WTC11 (cell line): ENCODE data around the gene NRROS. TPM values are rescaled to one million over a fixed set of nuclear protein-coding genes. Genes with fewer than 3 reads are reported as not detected.

Experiments used
- ATAC-seq: fragments of 200-7000 bp; cut with Tn5 transposase; 2 replicates; pipeline ENCODE4 v1.10.0; 2021; ENCODE audit warnings: mild to moderate bottlenecking, moderate library complexity
- CTCF ChIA-PET: fragments of 300-600 bp; sonication (Branson Sonifier 250); formaldehyde crosslinking; loops from one replicate; lab custom pipeline; 2021; ENCODE audit warnings: antibody characterized with exemption; lab: Charles Lee
- POLR2A ChIA-PET: fragments of 350-600 bp; sonication (Branson Sonifier 250); formaldehyde crosslinking; loops from one replicate; lab custom pipeline; 2021; ENCODE audit warnings: antibody characterized with exemption; lab: Charles Lee
- DNase-seq: peaks from one replicate; pipeline ENCODE4 v3.0.0; 2021; ENCODE audit warnings: low spot score
- H3K27ac Mint-ChIP-seq: 2 replicates; pipeline ENCODE4 v1.8.0; 2021; ENCODE audit warnings: mixed read lengths
- H3K27me3 Mint-ChIP-seq: 2 replicates; pipeline ENCODE4 v1.8.0; 2021; ENCODE audit warnings: low read depth, mild to moderate bottlenecking, moderate library complexity, mixed read lengths
- H3K36me3 Mint-ChIP-seq: 2 replicates; pipeline ENCODE4 v1.8.0; 2021; ENCODE audit warnings: mixed read lengths
- H3K4me1 Mint-ChIP-seq: 2 replicates; pipeline ENCODE4 v1.8.0; 2022; ENCODE audit warnings: mixed read lengths
- H3K4me3 Mint-ChIP-seq: 2 replicates; pipeline ENCODE4 v1.8.0; 2021; ENCODE audit warnings: mild to moderate bottlenecking, moderate library complexity, mixed read lengths
- H3K9me3 Mint-ChIP-seq: 2 replicates; pipeline ENCODE4 v1.8.0; 2021; ENCODE audit warnings: mixed read lengths
- AR ChIP-seq: fragments of 250-450 bp; sonication (Bioruptor Pico); IDR thresholded peaks from 2 replicates; pipeline ENCODE4 v1.9.0; 2021; ENCODE audit warnings: mild to moderate bottlenecking
- ATF6 ChIP-seq: sonication (generic); formaldehyde crosslinking; IDR thresholded peaks from 2 replicates; pipeline ENCODE4 v1.8.1; 2023; ENCODE audit warnings: mild to moderate bottlenecking, missing genetic modification reagents
- CBFB ChIP-seq: sonication (generic); formaldehyde crosslinking; IDR thresholded peaks from 2 replicates; pipeline ENCODE4 v1.8.1; 2022; ENCODE audit warnings: mild to moderate bottlenecking, low read depth, missing genetic modification reagents
- CDX4 ChIP-seq: fragments of 250-450 bp; sonication (Bioruptor Pico); IDR thresholded peaks from 2 replicates; pipeline ENCODE4 v1.9.0; 2021; ENCODE audit warnings: moderate library complexity, mild to moderate bottlenecking, inconsistent platforms, borderline replicate concordance
- CREB1 ChIP-seq: sonication (generic); formaldehyde crosslinking; IDR thresholded peaks from 2 replicates; pipeline ENCODE4 v1.8.0; 2023; ENCODE audit warnings: mild to moderate bottlenecking, missing genetic modification reagents
- ELF4 ChIP-seq: sonication (generic); formaldehyde crosslinking; IDR thresholded peaks from 2 replicates; pipeline ENCODE4 v1.8.1; 2022; ENCODE audit warnings: low read depth, mild to moderate bottlenecking, moderate library complexity, missing genetic modification reagents
- GTF2I ChIP-seq: fragments of 250-450 bp; sonication (Bioruptor Pico); conservative IDR thresholded peaks from 2 replicates; pipeline ENCODE4 v1.4.0; 2021; ENCODE audit warnings: mild to moderate bottlenecking
- KAT7 ChIP-seq: sonication (generic); formaldehyde crosslinking; IDR thresholded peaks from 2 replicates; pipeline ENCODE4 v1.8.1; 2023; ENCODE audit warnings: missing genetic modification reagents, mild to moderate bottlenecking, borderline replicate concordance
- PRDM15 ChIP-seq: sonication (generic); formaldehyde crosslinking; IDR thresholded peaks from 2 replicates; pipeline ENCODE4 v1.8.0; 2022; ENCODE audit warnings: missing genetic modification reagents
- TP53 ChIP-seq: sonication (generic); formaldehyde crosslinking; IDR thresholded peaks from 2 replicates; pipeline ENCODE4 v1.8.1; 2023; ENCODE audit warnings: mild to moderate bottlenecking, missing genetic modification reagents
- ZNF281 ChIP-seq: sonication (generic); formaldehyde crosslinking; IDR thresholded peaks from 2 replicates; pipeline ENCODE4 v1.8.0; 2023; ENCODE audit warnings: mild to moderate bottlenecking, missing genetic modification reagents
- total RNA-seq: library from RNA; stranded (reverse); gene quantifications from 3 replicates; pipeline ENCODE4 v1.2.3, GENCODE V29; 2021
- TF ChIP-seq, protein P1 (sequence below): sonication (generic); formaldehyde crosslinking; IDR thresholded peaks from 2 replicates; pipeline ENCODE4 v1.8.1; 2022; ENCODE audit warnings: missing genetic modification reagents, borderline replicate concordance
- TF ChIP-seq, protein P2 (sequence below): fragments of 250-450 bp; sonication (Bioruptor Pico); IDR thresholded peaks from 2 replicates; pipeline ENCODE4 v1.9.0; 2021; ENCODE audit warnings: mild to moderate bottlenecking, borderline replicate concordance

The NRROS gene
- total RNA-seq, 1 experiment from 2014 or later: 3.1 TPM

GRCh38 chr3:196706731-196707130, 67.2 kb downstream of the NRROS start (continued):
- TF ChIP-seq ZNF281 (CRISPR knock-in tag) (no peak), ATF6 (CRISPR knock-in tag) (no peak)

GRCh38 chr3:196707566-196707965, 68.1 kb downstream of the NRROS start:
- peaks cover 5% of the 10 kb centered on the region; the same call in 1 of the 2 replicates for H3K4me1 Mint-ChIP-seq
- DNase-seq (no peak), ATAC-seq (no peak)
- H3K27me3 Mint-ChIP-seq: peaks cover 18% of the 10 kb centered on the region
- ChIA-PET POLR2A (interaction anchor here (0.6 to 1.2 kb wide), 2 partner anchors 33 to 1239 kb away, joined by 3 to 4 read pairs; no protein-coding TSS in a partner anchor), CTCF (interaction anchor here (0.9 to 1.3 kb wide), 3 partner anchors 15 to 98 kb away, joined by 3 to 4 read pairs (median 3); no protein-coding TSS in a partner anchor)
- H3K27ac Mint-ChIP-seq: no peak overlapping the region
- H3K9me3 Mint-ChIP-seq: no peaks in the 10 kb centered on the region
- H3K36me3 Mint-ChIP-seq: no peaks in the 10 kb centered on the region
- H3K4me3 Mint-ChIP-seq: no peak overlapping the region
- no peak for TF ChIP-seq TP53 (CRISPR knock-in tag)
- TF ChIP-seq GTF2I: no peak
- TF ChIP-seq, protein P1, sequence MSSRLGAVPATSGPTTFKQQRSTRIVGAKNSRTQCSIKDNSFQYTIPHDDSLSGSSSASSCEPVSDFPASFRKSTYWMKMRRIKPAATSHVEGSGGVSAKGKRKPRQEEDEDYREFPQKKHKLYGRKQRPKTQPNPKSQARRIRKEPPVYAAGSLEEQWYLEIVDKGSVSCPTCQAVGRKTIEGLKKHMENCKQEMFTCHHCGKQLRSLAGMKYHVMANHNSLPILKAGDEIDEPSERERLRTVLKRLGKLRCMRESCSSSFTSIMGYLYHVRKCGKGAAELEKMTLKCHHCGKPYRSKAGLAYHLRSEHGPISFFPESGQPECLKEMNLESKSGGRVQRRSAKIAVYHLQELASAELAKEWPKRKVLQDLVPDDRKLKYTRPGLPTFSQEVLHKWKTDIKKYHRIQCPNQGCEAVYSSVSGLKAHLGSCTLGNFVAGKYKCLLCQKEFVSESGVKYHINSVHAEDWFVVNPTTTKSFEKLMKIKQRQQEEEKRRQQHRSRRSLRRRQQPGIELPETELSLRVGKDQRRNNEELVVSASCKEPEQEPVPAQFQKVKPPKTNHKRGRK (CRISPR knock-in tag): no peak
- TF ChIP-seq PRDM15 (CRISPR knock-in tag): no peak
- no peak for TF ChIP-seq ELF4 (CRISPR knock-in tag)
- TF ChIP-seq CBFB (CRISPR knock-in tag): no peak
- no peak for TF ChIP-seq KAT7 (CRISPR knock-in tag)
- TF ChIP-seq CREB1 (CRISPR knock-in tag): no peak
- TF ChIP-seq, protein P2, sequence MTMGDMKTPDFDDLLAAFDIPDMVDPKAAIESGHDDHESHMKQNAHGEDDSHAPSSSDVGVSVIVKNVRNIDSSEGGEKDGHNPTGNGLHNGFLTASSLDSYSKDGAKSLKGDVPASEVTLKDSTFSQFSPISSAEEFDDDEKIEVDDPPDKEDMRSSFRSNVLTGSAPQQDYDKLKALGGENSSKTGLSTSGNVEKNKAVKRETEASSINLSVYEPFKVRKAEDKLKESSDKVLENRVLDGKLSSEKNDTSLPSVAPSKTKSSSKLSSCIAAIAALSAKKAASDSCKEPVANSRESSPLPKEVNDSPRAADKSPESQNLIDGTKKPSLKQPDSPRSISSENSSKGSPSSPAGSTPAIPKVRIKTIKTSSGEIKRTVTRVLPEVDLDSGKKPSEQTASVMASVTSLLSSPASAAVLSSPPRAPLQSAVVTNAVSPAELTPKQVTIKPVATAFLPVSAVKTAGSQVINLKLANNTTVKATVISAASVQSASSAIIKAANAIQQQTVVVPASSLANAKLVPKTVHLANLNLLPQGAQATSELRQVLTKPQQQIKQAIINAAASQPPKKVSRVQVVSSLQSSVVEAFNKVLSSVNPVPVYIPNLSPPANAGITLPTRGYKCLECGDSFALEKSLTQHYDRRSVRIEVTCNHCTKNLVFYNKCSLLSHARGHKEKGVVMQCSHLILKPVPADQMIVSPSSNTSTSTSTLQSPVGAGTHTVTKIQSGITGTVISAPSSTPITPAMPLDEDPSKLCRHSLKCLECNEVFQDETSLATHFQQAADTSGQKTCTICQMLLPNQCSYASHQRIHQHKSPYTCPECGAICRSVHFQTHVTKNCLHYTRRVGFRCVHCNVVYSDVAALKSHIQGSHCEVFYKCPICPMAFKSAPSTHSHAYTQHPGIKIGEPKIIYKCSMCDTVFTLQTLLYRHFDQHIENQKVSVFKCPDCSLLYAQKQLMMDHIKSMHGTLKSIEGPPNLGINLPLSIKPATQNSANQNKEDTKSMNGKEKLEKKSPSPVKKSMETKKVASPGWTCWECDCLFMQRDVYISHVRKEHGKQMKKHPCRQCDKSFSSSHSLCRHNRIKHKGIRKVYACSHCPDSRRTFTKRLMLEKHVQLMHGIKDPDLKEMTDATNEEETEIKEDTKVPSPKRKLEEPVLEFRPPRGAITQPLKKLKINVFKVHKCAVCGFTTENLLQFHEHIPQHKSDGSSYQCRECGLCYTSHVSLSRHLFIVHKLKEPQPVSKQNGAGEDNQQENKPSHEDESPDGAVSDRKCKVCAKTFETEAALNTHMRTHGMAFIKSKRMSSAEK: no peak
- TF ChIP-seq ZNF281 (CRISPR knock-in tag): no peak
- no peak for TF ChIP-seq AR (CRISPR knock-in tag)
- no peak for TF ChIP-seq CDX4 (CRISPR knock-in tag)
